SHP77 treated with DMSO at 0.1 percent for 48 hours (cell line): ENCODE measurements around the gene STK32B.

Source experiments
- DNase-seq: peaks from one replicate; lab custom pipeline; 2025; lab: John Stamatoyannopoulos, UW

STK32B gene

DNA sequence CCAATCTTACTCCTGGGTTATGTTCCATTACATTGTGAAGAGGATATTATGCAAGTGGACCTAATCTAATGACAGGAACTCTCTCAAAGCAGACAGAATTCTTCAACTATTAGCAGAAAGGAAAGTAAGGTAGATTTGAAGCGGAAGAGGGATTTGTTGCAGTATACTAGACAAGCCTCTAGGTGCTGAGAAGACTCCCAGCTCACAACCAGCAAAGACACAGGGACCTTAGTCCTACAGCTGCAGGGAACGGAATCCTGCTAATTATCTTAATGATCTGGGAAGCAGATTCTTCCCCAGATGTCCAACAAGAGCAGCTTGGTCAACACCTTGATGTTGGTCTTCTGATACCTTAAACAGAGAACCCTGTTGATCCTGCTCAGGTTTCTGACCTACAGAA, 73.6 kb downstream of the STK32B start:
- no peak for DNase-seq

DNA sequence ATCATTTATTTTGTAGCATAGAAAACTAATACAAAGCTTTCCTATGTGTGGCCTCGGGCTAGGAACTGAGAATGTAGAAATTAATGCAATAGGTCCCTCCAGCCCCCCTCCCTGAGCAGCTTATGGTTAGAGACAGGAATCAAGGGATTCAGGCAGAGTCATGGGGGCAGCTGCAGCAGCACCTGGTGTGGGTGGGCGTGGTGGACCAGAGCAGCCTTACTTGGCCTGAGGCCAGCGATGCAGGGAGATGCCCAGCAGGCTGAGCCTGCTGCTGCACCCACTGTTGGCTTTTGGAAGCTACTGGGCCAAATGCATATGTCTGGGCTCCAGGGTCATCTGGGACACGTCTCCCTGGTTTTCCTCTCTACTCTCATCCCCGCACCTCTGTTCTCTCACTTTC, 74.0 kb downstream of the STK32B start:
- DNase-seq: peak; percentile 10

DNA sequence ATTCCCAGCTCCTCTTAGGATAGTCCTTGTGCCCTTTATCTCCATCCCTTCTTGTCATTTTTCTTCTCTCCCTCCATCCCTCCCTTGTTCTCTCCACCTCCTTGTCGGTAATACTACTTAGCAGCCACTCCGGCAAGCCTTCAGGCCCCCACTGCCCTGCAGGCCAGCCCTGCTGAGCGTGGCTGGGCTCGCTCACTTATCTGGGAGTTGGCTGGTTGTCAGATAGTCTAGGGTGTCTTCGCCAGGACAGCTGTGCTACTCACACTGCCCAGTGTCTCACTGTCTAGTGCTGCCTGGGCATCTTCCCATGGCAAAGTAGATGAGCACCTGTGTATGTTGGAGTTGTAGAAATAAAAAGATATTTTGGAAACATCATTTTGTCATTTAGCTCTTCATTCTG, 75.0 kb downstream of the STK32B start:
- DNase-seq: no peak

DNA sequence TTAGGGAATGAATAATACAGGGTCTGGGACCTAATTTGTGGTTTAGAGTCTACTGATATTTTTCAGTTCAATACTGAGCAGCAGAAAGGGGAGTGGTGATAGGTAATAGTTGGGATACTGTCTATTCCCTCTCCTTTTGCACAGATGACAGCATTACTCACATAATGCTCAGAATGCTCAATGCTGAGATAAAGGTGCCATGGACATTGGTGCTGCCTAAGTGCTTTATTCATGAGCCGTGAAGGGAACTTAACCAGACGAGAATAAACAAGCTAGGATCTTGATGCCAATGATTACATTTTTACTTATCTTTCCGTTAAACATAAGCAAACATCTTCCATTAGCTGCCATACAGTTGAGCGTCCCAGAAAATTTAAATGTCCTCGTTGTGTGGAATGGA, 75.6 kb downstream of the STK32B start:
- DNase-seq: no peak

DNA sequence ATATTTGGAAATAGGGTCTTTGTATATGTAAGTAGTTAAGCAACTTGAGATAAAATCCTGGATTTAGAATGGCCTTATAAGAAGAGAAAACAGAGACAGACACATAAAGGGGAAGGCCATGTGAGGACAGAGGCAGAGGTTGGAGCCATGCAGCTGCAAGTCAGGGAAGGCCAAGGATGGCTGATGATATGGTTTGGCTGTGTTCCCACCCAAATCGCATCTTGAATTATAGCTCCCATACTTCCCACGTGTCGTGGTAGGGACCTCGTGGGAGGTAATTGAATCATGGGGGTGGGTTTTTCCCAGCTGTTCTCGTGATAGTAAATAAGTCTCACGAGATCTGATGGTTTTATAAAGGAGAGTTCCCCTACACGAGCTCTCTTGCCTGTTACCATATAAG, 76.3 kb downstream of the STK32B start:
- no peak for DNase-seq

DNA sequence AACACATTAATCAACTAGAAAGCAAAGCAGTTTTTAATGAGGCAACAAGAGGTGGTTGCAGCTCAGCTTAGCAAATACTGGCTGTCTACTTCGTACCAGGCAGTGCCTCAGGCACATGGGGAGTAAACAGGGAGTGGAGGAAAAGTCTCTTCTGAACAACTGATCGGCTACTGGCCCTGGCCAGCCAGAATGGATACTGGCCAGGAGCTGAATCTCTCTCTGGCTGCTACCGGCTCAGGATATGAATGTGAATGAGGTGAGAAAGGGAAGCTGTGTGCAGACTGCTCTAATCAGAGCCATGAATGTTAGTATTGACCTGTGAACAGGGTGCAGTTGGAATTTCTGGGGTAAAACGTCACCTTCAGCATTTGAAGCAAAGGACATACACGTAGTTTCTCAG, 77.3 kb downstream of the STK32B start:
- no peak for DNase-seq

DNA sequence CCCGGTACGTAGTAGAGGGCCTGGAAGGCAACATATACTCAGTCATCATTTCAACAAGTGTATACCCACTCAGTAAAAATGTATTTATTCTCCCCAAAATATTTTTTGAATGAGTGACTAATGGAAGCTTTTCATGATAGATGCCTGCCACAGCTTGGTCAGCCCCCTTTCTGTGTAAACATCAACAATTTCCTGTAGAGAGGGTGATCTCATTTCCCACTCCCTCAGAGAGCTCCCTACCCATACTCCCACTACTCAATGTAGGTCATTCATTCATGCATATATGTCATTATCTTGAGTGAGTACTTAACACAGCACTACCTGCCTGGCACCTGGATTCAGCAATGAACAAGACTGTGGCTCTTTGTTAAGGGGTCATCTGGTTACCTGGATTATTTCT, 81.9 kb downstream of the STK32B start:
- DNase-seq: no peak

DNA sequence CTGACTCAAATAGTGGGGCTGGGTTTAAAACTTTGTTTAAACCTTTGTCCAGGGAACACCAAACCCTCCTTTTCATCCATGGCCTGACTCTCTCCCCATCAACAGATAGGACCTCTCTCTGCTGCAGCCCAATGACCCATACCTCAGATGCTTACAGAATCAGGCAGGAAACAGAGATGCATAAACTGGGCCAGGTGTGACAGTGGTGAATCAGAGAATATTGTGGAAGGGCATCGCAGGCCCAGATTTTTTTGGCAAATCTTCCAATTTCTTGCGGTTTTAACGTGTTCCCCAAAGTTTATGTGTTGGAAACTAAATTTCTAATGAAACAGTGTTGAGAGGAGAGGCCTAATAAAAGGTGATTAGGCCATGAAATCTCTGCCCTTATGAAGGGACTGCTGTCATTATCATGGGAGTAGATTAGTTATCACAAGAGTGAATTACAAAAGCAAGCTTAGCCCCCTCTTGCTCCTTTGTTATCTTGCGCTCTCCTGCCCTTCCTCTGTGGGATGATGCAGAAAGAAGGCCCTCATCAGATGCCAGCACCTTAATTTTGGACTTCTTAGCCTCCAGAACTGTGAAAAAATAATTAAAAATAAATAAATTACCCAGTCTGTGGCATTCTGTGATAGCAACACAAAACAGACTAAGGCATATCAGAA, 82.8 kb downstream of the STK32B start:
- no peak for DNase-seq

DNA sequence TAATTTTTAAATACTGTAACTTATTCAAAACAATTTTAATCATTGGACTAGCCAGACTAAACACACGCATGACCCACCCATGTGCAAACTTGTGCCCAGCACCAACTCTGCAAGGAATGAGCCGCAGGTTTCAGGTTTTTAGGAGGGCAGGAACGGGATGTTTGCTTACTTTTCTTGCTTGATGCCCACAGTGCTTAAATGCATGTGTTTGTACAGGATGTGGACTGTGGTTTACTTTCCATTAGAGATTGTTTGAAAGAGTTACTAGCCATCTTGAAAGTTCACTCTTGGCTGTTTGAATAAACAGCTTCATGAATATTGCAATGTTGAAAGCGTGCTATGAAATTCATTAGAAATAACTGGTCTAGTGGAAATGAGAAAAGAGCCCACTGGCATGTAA, 83.3 kb downstream of the STK32B start:
- DNase-seq: no peak

DNA sequence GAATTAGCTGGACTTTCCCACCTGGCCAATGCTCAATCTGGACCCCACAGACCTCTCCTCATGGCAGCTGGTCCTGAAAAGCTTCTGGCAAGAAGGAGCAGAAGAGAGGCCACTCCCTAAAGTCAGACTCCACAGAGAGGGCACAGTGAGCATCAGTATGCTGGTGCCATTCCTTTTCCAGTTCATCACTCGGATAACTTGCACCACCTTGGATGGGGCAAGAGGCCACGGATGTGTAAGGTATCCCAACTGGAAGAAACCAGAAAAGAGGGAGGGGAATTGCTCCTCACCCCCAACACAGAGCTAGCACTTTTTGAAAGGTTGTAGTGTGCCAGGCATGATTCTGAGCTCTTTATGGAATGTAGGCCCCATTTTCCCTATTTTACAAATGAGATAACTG, 85.9 kb downstream of the STK32B start:
- DNase-seq: no peak

DNA sequence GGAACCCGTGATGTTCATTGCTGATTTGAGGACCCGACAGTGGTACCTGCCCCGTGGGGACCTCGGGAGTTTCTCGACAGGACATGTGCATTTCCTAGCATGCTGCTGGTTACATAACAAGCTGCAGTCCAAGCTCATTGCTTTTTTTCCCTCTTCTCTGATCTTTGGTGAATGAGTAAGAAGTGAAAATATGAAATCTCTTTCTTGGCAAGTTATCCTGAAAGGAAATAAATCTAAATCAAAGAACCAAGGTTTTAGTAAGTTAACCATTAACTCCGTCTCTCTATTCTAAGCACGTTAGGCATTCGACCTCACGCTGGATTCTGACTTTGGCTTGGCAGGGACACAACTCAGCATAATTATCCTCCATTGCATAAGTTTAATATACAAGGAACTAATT, 86.6 kb downstream of the STK32B start:
- no peak for DNase-seq

DNA sequence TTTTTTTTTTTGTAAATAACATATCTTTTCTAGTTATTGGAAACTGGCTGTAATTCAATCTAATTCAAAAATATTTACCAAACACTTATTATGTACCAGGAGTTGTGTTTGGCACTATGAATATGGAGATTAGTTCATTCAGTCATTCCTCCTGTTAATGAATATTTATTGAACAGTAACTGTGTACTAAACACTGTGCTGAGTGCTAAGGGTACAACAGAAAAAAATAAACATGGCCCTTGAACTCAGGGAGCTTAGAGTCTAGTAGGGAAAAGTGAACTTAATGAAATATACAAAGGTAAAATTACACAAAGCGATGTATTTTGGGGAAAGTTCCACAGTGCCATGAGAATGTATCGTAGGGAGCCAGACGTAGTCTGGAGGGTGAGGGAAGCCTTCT, 87.1 kb downstream of the STK32B start:
- no peak for DNase-seq

DNA sequence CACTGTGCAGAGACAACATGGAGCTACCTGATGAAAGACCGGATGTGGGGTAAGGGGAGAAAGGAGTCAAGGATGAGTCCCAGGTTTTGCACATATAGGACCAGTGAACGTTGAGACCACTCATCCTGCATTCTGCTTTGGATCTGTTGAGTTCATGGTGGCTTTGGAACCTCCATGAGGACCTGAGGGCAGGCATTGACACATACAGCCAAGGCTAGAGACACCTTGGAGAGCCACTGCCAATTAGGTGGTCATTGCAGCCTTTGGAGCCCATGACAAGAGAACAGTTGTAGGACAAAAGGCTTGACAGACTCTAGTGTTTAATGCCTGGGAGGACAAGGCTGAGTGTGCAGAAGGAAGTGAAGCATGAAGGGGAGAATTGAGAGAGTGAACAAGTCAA, 87.9 kb downstream of the STK32B start:
- no peak for DNase-seq

DNA sequence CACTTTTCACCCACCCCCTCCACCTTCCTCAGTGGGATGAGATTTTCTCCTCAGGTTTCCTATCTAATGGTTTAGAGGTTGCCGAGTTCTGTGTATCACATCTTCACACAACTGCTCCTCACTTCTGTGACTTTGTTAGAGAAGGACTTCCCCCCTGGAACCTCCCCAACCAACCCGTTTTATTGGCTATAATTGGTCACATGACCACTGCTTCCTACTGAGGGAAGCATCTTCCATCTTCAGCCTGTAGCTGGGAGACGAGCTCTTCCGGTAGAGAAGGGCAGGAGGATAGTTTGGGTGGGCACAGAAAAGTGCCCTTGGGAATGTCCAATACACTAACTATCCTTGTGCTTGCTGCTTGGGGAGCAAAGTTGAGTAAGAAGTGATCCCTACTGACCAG, 90.5 kb downstream of the STK32B start:
- no peak for DNase-seq

DNA sequence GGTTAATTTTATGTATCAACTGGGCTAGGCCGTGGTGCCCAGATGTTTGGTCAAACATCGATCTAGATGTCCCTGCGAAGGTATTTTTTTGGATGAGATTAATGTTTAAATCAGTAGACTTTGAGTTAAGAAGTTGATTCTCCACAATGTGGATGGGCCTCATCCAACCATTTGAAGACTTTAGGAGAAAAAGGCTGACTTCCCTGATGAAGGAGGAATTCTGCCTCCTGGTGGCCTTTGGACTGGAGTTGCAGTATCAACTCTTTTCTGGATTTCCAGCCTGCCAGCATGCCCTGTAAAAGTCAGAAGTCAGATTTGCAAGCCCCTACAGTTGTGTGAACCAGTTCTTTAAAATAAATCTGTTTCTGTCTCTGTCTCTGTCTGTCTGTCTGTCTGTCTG, 91.4 kb downstream of the STK32B start:
- no peak for DNase-seq

DNA sequence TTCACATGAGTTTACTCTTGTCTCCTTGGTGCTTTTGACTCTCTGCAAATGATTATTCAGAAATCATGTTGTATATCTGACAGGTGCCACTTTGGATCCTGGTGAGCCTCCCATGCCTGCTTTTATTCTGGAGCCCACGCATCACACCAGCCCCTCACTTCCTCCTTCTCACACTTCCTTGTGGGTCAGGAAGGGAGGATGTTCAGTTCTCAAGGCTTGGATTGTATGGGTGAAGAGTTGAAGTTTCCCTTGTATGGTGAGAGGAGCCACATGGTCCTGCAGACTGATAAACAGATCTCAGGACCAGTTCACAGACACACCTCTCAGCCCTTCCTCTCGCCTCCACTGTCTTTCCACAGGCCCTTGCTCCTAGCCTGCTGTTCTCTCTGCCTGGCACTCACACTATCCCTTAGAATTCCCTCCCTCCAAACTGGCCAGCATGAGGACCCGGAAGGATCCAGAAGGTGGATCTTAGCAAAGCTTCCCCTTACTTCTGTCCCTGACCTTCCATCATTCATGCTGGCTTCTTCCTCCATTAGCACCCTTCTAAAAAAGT, 92.1 kb downstream of the STK32B start:
- no peak for DNase-seq

DNA sequence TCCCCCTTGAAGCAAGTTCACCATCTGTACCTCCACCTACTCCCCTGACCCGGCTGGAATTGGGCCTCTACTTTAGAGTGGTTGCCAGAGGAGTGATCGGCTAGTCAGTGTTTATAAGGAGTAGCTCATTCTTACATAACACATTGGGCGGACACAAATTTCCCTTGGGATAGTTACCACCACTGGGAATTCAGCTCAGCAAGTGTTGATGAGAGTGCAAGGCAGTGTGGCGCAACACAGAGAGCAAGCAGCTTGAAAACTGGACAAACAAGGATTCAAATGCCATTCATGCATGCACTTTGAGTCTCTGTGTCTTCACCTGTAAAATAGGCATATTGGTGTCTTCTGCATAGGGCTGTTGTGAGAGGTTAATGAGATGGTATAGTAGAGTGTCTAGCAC, 92.7 kb downstream of the STK32B start:
- no peak for DNase-seq

DNA sequence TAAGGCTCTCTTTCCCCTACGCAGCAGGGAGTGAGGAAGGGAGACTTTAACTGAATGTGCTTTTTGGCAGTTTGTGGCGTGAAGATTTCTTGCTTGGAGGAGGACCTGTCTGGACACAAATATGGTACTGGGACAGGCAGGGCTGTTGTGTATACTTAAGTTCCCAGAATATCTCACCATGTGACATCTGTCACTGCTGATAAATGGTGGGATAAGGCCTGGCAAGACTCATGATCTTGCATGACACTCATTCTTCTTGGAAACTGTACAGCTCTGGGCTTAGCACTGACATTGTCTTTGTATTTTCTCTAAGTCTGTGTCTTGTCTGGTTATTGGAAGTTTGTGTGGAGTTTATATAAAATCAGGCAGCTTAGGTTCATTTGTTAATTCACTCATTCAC, 93.1 kb downstream of the STK32B start:
- DNase-seq: no peak

DNA sequence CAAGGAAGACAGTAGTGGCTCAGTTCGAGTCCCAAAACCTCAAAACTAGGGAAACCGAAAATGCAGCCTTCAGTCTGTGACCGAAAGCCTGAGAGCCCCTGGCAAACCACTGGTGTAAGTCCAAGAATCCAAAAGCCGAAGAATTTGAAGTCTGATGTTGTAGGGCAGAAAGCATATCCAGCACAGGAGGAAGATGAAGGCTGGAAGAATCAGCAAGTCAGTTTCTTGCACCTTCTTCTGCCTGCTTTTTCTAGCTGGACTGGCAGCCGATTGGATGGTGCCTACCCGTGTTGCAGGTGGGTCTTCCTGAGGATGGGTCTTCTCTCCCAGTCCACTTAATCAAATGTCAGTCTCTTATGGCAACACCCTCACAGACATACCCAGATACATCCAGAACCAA, 95.0 kb downstream of the STK32B start:
- no peak for DNase-seq

DNA sequence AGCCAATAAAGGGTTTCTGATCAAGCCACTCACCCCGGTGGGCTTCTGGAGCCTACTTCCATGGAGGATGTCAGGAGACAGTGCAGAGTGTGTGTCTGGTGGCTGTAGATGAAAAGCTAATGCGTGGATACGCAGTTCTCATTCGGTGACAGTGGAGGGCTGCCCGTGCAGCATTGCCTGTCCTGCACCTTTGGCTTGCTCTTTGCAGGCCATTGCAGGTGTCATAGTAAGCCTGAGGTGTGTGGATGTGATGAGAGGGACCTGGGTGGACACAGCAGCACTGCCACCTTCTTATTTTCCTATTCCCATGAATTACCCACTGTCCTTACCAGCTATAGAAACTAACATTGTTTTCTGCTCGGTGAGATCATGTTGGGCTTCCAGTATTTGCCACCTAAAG, 101.2 kb downstream of the STK32B start:
- no peak for DNase-seq

DNA sequence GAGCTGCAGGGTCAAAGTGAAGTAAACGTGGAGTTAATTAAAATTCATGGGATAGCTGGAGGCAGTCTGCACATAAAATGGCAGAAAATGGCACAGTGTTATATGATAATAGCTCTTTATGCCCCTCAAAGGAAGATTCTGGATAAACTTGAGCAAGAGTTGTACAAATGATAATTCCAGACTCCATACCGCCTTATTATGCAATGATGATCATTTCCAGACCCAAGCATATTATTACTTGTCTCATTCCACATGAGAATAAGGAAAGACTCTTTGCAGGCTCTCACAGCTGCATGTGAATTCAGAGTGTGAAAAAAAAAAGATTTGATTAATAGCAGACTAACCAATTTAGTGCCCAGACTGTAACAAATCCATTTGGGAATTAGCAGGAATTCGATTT, 105.4 kb downstream of the STK32B start:
- no peak for DNase-seq

DNA sequence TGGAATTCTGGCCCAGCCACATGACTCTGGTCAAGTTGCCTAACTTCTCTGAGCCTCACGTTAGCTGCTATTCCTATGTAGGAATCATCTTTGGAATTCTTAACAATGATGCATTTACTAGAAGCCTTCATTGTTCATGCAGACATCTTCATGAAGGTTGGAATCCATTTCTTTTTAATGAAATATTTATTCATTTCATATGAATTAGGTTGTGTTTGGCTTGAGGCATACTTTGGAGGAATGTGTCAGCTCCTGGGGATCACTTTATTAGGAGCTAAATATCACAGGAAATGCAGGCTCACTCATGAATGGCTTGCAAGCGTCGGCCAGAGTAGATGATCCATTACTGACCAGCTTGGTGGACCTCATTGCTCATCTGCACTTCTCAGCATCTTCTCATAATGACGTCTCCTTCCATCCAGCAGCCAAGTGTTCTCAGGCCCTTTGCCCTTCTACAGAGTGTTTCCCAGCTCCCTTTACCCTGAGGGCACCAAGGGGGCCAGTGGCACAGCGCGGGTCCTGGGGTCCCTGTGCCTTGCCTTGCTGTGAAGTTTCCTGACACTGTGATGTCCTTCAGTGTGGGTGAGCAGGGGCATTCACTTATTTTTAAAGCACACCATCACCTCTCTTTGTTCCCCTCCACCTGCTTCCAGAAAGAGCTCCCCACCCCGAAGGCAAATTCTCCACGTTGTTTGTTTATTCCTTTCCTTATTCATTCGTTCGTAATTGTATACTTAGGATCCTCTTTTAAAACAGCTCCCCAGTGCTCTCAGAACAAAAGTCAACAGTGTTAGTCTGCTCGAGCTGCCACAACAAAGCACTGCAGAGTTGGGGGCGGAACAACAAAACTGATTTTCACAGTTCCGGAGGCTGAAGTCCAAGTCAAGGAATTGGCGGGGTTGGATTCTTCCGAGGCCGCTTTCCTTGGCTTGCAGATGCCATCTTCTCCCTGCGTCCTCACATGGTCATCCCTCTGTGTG, 106.8 kb downstream of the STK32B start:
- no peak for DNase-seq

DNA sequence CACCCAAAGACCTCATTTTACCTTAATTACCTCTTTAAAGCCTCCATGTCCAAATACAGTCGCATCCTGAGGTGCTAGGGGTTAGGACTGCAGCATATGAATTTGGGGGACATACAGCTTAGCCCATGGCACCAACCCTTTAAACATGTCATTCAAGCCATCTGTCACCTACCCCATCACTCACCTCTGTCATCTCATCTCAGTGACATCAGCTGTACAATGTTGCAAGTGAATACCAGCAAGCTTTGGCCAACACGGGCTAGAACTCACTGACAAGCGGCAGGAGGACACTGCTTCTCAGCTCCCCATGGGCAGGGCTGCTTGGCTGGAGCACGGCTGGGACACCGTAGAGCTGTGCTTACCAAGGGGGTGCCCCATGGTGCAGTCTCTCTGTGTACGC, 107.5 kb downstream of the STK32B start:
- DNase-seq: no peak
